OCI-LY1 (cell line): ENCODE measurements around the gene HOXC10.

Experiments
- EZH2 ChIP-seq: fragments of 200-600 bp; sonication (generic), shearing (Covaris generic); IDR thresholded peaks from 2 replicates; pipeline ENCODE4 v1.8.0; 2017; ENCODE audit warnings: borderline replicate concordance, mixed run types, mild to moderate bottlenecking, antibody characterized with exemption, low read length, moderate library complexity, mixed read lengths
- TF ChIP-seq, protein P1 (sequence below): fragments of 200-600 bp; sonication (generic), shearing (Covaris generic); IDR thresholded peaks from 2 replicates; pipeline ENCODE4 v1.5.1; 2017; ENCODE audit warnings: mild to moderate bottlenecking, antibody characterized with exemption, low read length, moderate library complexity, mixed read lengths

DNA sequence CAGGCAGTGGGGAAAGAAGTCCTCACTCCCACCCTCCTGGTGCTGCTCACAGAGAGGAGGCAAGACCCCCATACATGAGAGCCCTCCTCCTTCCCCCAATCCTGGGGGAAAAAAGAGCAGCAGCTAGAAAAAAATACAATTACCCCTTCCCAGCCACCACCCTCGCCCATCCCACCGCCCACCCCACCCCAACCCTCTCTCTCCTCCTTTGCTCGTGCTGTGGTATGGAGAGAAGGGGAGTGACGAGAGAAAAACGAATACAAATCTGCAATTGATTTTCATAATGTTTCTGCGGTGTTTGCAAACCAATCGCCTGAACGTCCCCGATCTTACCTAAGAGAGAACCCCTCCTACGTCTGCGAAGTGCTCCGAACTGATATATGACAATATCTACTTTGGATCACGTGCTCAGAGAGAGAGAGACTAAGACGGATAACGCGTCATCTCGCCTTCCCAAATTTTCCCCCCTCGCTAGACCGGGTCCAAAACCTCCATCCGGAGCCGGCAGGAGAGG, 12.2 kb upstream of the HOXC10 start, which contains the start of gene HOXC11:
- TF ChIP-seq EZH2 = no peak
- TF ChIP-seq, protein P1, sequence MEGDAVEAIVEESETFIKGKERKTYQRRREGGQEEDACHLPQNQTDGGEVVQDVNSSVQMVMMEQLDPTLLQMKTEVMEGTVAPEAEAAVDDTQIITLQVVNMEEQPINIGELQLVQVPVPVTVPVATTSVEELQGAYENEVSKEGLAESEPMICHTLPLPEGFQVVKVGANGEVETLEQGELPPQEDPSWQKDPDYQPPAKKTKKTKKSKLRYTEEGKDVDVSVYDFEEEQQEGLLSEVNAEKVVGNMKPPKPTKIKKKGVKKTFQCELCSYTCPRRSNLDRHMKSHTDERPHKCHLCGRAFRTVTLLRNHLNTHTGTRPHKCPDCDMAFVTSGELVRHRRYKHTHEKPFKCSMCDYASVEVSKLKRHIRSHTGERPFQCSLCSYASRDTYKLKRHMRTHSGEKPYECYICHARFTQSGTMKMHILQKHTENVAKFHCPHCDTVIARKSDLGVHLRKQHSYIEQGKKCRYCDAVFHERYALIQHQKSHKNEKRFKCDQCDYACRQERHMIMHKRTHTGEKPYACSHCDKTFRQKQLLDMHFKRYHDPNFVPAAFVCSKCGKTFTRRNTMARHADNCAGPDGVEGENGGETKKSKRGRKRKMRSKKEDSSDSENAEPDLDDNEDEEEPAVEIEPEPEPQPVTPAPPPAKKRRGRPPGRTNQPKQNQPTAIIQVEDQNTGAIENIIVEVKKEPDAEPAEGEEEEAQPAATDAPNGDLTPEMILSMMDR = no peak
